ENCODE results near the gene MACROD2. TPM values are rescaled to one million over a fixed set of nuclear protein-coding genes. Genes with fewer than 3 reads are reported as not detected.

MACROD2 gene
- total and polyA plus RNA-seq, 7 donors = 0.20 to 4.8 (median 0.87) TPM

DNA sequence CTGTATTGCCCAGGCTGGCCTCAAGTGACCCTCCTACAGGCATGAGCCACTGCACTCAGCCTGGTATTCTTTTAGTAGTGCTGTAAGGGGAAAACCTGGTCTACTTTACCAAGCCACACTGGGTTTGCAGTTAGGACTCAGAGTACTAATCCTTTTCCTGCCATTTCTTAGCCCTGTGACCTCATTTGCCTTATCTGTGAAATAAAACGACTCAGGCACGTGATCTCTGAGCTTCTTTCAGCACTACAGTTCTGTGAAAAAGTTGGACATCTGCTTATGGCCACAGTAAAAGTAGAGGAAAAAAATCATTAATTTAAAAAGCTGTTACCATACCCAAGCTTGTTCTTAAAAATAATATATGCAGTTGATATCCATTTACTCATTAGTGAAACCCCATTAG, 1570.5 kb downstream of the MACROD2 start:
- 30 to 39% (median 34%) methylated on average over 2 of the region's 2 CpGs for WGBS, 3 donors
- intact Hi-C loops (cut with DNase I) = no loop called here
- DNase-seq = no peak
- no peaks in the 10 kb centered on the region for H3K9me3 ChIP-seq
- no peaks in the 10 kb centered on the region for H3K36me3 ChIP-seq (ENCODE audit: insufficient read depth in 1 of 2, low read depth in 1 of 2)
- H3K4me1 ChIP-seq = no peaks in the 10 kb centered on the region
- no peak overlapping the region for H3K4me3 ChIP-seq
- H3K27me3 ChIP-seq (ENCODE audit: insufficient read depth in 3 of 3, low read length in 2 of 3) = no peaks in the 10 kb centered on the region
- no peak for ATAC-seq
- H3K27ac ChIP-seq = no peak overlapping the region
- TF ChIP-seq CTCF (IDR thresholded peaks at IDR 0.05) = no peak

GRCh38 chr20:15567219-15567618, 1571.9 kb downstream of the MACROD2 start:
- Histone ChIP-seq H3K4me3 (no peak overlapping the region), H3K9me3 (no peaks in the 10 kb centered on the region), H3K36me3 (ENCODE audit: insufficient read depth in 1 of 2, low read depth in 1 of 2) (no peaks in the 10 kb centered on the region), H3K27ac (no peak overlapping the region), H3K4me1 (no peaks in the 10 kb centered on the region), H3K27me3 (ENCODE audit: insufficient read depth in 3 of 3, low read length in 2 of 3) (no peaks in the 10 kb centered on the region)
- intact Hi-C loops (cut with DNase I) = no loop called here
- no peak for TF ChIP-seq CTCF (IDR thresholded peaks at IDR 0.05)
- ATAC-seq (no peak), DNase-seq (no peak)
- WGBS, 3 donors = 80 to 86% (median 80%) methylated on average over 4 of the region's 4 CpGs

DNA sequence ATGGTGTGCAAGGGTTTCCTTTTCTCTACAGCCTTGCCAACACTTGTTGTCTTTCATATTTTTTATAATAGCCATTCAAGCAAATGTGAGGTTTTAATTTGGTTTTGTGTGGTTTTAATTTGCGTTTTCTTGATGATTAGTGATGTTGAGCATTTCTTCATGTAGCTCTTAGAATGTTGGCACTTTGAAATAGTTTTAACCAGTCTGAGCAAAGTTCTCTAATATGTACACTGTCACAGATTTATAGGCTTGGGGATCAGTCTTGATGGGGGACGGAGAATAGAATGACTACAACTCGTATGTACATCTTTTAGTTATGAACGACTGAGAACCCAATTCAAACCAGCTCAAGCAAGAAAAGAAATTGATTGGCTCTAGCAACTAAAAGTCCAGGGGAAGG, 1574.8 kb downstream of the MACROD2 start:
- Histone ChIP-seq H3K27ac (no peak overlapping the region), H3K9me3 (no peaks in the 10 kb centered on the region), H3K36me3 (ENCODE audit: insufficient read depth in 1 of 2, low read depth in 1 of 2) (no peaks in the 10 kb centered on the region), H3K27me3 (ENCODE audit: insufficient read depth in 3 of 3, low read length in 2 of 3) (no peaks in the 10 kb centered on the region), H3K4me3 (no peak overlapping the region), H3K4me1 (no peaks in the 10 kb centered on the region)
- DNase-seq (no peak), ATAC-seq (no peak)
- WGBS, 3 donors = 77 to 87% (median 79%) methylated on average over 4 of the region's 4 CpGs
- intact Hi-C loops (cut with DNase I) = no loop called here
- TF ChIP-seq CTCF (IDR thresholded peaks at IDR 0.05) = no peak

GRCh38 chr20:15571056-15571455, 1575.7 kb downstream of the MACROD2 start:
- no peaks in the 10 kb centered on the region for H3K36me3 ChIP-seq (ENCODE audit: insufficient read depth in 1 of 2, low read depth in 1 of 2)
- no peak for ATAC-seq
- no peaks in the 10 kb centered on the region for H3K4me1 ChIP-seq
- no peak for TF ChIP-seq CTCF (IDR thresholded peaks at IDR 0.05)
- no peaks in the 10 kb centered on the region for H3K9me3 ChIP-seq
- intact Hi-C loops (cut with DNase I) = no loop called here
- no peak for DNase-seq
- no peak overlapping the region for H3K4me3 ChIP-seq
- H3K27me3 ChIP-seq (ENCODE audit: insufficient read depth in 3 of 3, low read length in 2 of 3) = no peaks in the 10 kb centered on the region
- H3K27ac ChIP-seq = no peak overlapping the region

DNA sequence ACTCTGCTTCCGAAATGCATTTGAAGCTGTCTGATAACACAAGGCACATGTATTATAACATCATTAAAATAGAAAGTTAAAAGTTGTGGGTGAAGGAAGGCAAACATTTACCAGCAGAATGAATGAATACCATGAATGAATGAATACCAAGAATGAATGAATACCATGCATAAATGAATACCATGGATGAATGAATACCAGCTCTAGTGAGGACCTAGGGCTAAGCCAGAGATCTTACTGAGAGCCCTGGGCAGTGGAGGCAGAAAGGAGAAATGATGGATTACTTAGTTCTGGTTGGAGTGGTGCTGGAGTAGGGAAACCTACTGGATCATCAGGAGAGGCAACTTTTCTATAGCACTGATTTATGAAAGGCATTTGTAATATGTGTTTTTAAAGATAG, 1579.9 kb downstream of the MACROD2 start:
- no peak for DNase-seq
- H3K27ac ChIP-seq = no peak overlapping the region
- H3K27me3 ChIP-seq (ENCODE audit: insufficient read depth in 3 of 3, low read length in 2 of 3) = no peaks in the 10 kb centered on the region
- intact Hi-C loops (cut with DNase I) = no loop called here
- no peak overlapping the region for H3K4me3 ChIP-seq
- ATAC-seq = no peak
- 53 to 68% (median 55%) methylated on average over 1 of the region's 1 CpG for WGBS, 3 donors
- H3K4me1 ChIP-seq = no peaks in the 10 kb centered on the region
- TF ChIP-seq CTCF (IDR thresholded peaks at IDR 0.05) = no peak
- no peaks in the 10 kb centered on the region for H3K9me3 ChIP-seq
- H3K36me3 ChIP-seq (ENCODE audit: insufficient read depth in 1 of 2, low read depth in 1 of 2) = no peaks in the 10 kb centered on the region

Measured in psoas muscle (tissue), 8 donors.